Measurements from ENCODE around the gene LGR6.
A peak's percentile ranks its signal among the peaks of the same experiment; 100 is the strongest.

The LGR6 gene

DNA sequence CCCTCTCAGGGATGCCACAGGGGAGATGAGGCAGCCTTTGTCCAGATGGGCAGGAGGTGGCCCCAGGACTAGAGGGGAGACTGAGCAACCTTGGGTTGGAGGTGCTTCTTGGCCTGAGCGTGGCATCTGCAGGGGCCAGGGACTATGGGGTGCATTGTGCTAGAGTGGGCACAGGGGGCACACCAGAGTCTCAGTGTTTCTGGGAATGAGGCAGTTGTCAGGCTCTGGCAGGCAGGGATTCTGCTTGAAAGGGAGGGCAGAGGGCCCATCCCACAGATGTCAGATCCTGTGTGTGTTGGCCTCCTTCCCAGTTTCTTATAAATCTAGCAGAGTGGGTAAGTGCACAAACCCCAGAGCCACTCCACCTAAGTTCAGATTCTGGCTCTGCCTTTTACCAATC is 13.7 kb downstream of the LGR6 start:
- TF ChIP-seq, protein P1, sequence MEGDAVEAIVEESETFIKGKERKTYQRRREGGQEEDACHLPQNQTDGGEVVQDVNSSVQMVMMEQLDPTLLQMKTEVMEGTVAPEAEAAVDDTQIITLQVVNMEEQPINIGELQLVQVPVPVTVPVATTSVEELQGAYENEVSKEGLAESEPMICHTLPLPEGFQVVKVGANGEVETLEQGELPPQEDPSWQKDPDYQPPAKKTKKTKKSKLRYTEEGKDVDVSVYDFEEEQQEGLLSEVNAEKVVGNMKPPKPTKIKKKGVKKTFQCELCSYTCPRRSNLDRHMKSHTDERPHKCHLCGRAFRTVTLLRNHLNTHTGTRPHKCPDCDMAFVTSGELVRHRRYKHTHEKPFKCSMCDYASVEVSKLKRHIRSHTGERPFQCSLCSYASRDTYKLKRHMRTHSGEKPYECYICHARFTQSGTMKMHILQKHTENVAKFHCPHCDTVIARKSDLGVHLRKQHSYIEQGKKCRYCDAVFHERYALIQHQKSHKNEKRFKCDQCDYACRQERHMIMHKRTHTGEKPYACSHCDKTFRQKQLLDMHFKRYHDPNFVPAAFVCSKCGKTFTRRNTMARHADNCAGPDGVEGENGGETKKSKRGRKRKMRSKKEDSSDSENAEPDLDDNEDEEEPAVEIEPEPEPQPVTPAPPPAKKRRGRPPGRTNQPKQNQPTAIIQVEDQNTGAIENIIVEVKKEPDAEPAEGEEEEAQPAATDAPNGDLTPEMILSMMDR (IDR thresholded peaks at IDR 0.05; ENCODE audit: low read depth, low read length, missing control alignments), result peak; percentile 49
- DNase-seq (ENCODE audit: low read depth), result peak; percentile 79
- no peak overlapping the region for H3K4me3 ChIP-seq (ENCODE audit: low read depth, low read length)
- in situ Hi-C loops (cut with HindIII; ENCODE audit: low sequenced_read_pairs), result loop anchor here (10.0 to 25.0 kb wide), 2 partner anchors 108 to 505 kb away; partner anchors contain the start of gene SYT2

DNA sequence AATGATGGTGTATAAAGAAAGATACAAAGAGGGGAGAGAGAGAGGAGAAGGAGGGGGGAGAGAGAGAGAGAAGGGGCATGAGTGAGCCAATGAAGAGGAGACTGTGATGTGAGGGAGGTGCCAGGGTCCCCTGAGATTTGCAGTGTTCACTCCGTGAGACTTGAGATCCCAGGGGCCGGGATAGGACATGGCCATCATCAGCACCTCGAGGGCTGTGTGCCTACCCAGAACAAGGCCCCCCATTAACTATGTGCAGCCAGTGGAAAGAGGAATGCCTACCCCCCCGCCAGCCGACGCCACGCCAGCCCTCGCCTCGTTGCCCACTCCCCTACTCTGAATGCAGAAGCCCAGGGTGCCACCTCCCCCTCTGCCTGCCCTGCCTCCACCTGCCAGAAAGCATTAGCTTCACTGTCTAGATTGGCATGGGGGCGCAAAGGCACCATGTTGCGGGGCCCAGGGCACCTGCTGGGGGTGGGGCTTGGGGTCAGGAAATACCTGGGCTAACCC is 14.8 kb downstream of the LGR6 start:
- DNase-seq (ENCODE audit: low read depth), result no peak
- no peak overlapping the region for H3K4me3 ChIP-seq (ENCODE audit: low read depth, low read length)
- TF ChIP-seq, protein P1 (IDR thresholded peaks at IDR 0.05; ENCODE audit: low read depth, low read length, missing control alignments), result no peak
- in situ Hi-C loops (cut with HindIII; ENCODE audit: low sequenced_read_pairs), result loop anchor here (10.0 to 25.0 kb wide), 2 partner anchors 106 to 504 kb away; partner anchors contain the start of gene SYT2

DNA sequence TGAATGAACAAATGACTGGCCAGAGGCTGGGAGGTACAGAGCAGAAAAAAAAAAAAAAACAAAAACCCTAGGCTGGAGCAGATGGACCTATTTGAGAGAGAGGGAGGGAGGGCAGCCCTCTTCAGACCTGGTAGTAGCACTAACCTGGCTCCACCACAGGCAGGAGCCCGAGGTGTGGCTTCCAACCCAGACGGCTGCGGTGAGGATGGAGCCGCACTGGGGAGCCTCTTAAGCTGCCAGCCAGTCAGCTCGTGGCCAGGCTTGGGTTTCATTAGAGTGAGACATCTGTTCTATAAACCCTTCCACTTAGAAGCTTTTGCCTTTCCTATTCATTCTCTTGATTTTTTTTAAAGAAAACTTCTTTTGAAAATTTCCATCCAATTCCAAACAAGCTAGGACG is 16.8 kb downstream of the LGR6 start:
- in situ Hi-C loops (cut with HindIII; ENCODE audit: low sequenced_read_pairs), result loop anchor here (25.0 kb wide), 1 partner anchor 502 kb away; the partner anchor contains the start of gene SYT2
- DNase-seq (ENCODE audit: low read depth), result peak; percentile 64
- no peak overlapping the region for H3K4me3 ChIP-seq (ENCODE audit: low read depth, low read length)
- TF ChIP-seq, protein P1 (IDR thresholded peaks at IDR 0.05; ENCODE audit: low read depth, low read length, missing control alignments), result peak; percentile 60

DNA sequence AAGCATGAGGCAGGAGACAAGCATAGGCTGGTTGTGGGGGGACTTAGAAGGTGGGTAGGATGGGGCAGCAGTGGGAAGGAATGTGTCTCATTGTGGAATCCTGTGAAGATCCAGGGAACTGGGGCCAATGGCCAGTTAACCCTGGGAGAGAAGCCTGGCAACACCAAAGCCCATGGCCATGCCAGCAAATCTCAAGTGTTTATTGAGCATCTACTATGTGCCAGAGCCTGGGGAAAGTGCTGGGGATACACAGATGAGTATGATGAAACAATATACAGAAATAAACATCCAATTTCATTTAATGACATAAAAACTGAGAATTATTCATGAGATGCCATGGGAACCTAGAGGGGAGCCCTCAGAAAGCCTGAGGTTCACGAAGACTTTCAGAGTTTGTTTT is 17.4 kb downstream of the LGR6 start:
- DNase-seq (ENCODE audit: low read depth), result no peak
- no peak overlapping the region for H3K4me3 ChIP-seq (ENCODE audit: low read depth, low read length)
- in situ Hi-C loops (cut with HindIII; ENCODE audit: low sequenced_read_pairs), result loop anchor here (25.0 kb wide), 1 partner anchor 501 kb away; the partner anchor contains the start of gene SYT2
- TF ChIP-seq, protein P1 (IDR thresholded peaks at IDR 0.05; ENCODE audit: low read depth, low read length, missing control alignments), result no peak

DNA sequence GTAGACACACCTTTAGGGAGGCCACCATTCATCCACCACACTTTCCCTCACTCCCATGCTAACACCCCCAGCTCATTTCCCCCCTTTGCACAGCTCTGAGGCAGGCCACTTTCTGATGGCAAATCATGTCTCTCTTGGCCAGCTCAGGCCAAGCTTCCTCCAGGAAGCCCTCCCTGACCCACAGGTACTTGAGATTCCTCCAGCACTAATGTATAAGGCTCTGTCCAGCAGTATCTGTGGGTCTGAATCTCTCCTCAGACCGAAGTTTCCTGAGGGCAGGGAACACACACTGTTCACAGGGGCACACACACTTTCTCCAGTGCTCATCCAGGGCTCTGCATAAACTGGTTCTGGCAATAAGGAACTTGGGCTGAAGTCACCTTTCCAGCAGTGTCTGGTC is 19.2 kb downstream of the LGR6 start:
- in situ Hi-C loops (cut with HindIII; ENCODE audit: low sequenced_read_pairs), result loop anchor here (25.0 kb wide), 1 partner anchor 500 kb away; the partner anchor contains the start of gene SYT2
- DNase-seq (ENCODE audit: low read depth), result no peak
- H3K4me3 ChIP-seq (ENCODE audit: low read depth, low read length), result no peak overlapping the region
- TF ChIP-seq, protein P1 (IDR thresholded peaks at IDR 0.05; ENCODE audit: low read depth, low read length, missing control alignments), result no peak

DNA sequence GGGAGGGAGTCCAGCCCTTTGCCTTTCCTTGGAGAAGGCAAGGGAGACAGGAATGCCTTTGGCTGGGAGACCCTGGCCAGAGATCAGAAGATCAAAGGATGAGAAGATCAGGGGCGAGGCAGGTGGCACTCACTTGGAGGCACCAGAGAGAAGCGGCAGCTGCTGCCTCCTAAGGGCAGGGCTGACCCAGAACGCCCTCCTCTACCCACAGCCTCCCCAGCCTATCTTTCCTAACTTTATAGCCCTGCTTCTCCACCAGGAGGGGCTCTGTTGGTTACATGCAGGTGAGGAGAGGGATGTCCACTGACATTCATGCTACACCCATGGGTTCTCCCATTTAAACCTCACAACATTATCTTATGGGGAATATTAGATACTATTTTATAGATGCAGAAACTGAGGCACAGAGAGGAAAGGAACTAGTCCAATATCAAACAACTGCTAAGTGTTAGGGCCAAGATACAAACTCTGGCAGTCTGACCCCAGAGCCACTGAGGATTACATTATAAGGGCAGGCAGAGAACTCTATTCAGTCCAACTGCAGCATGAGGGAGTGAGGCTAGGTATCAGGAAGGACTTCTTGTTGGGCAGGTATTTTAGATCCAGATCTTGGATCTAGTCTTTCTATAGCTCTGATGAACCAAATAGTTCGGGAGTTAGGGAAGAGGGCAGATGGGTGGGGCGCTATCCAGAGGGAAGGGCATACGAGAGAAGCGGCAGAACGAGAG is 19.9 kb downstream of the LGR6 start:
- in situ Hi-C loops (cut with HindIII; ENCODE audit: low sequenced_read_pairs), result loop anchor here (25.0 kb wide), 1 partner anchor 499 kb away; the partner anchor contains the start of gene SYT2
- no peak for DNase-seq (ENCODE audit: low read depth)
- TF ChIP-seq, protein P1 (IDR thresholded peaks at IDR 0.05; ENCODE audit: low read depth, low read length, missing control alignments), result peak; percentile 50
- H3K4me3 ChIP-seq (ENCODE audit: low read depth, low read length), result no peak overlapping the region
